H9 (cell line): ENCODE results near the gene NBEA. TPM values are rescaled to one million over a fixed set of nuclear protein-coding genes. Genes with fewer than 3 reads are reported as not detected.

Experiments used
- DNase-seq: peaks from one replicate; pipeline ENCODE4 v3.0.0-alpha.2; 2017
- H2AFZ ChIP-seq: one replicate; pipeline ENCODE4 v1.6.1; 2013; ENCODE audit warnings: mild to moderate bottlenecking, low read length, control low read depth, moderate library complexity
- H2AK5ac ChIP-seq: 2 replicates; pipeline ENCODE4 v1.6.1; 2013; ENCODE audit warnings: low read length, control low read depth, mixed read lengths; ENCODE audit not compliant: insufficient read length
- H2BK120ac ChIP-seq: one replicate; pipeline ENCODE4 v1.6.1; 2013; ENCODE audit warnings: low read depth, mild to moderate bottlenecking, low read length, control low read depth, inconsistent platforms; ENCODE audit not compliant: poor library complexity, severe bottlenecking
- H2BK12ac ChIP-seq: 2 replicates; pipeline ENCODE4 v1.6.1; 2013; ENCODE audit warnings: low read length, control low read depth, mixed read lengths, low read depth; ENCODE audit not compliant: insufficient read length
- H2BK15ac ChIP-seq: 2 replicates; pipeline ENCODE4 v1.6.1; 2013; ENCODE audit warnings: low read depth, low read length, control low read depth
- H2BK20ac ChIP-seq: one replicate; pipeline ENCODE4 v1.6.1; 2013; ENCODE audit warnings: low read depth, mild to moderate bottlenecking, low read length, control low read depth, inconsistent platforms; ENCODE audit not compliant: poor library complexity, severe bottlenecking
- H2BK5ac ChIP-seq: 2 replicates; pipeline ENCODE4 v1.6.1; 2013; ENCODE audit warnings: low read length, control low read depth, mixed read lengths; ENCODE audit not compliant: insufficient read length
- H3K14ac ChIP-seq: 2 replicates; pipeline ENCODE4 v1.6.1; 2013; ENCODE audit warnings: low read length, control low read depth; ENCODE audit not compliant: insufficient read depth
- H3K18ac ChIP-seq: 2 replicates; pipeline ENCODE4 v1.6.1; 2013; ENCODE audit warnings: low read depth, mild to moderate bottlenecking, mixed read lengths, low read length, control low read depth; ENCODE audit not compliant: insufficient read length
- H3K23ac ChIP-seq: 2 replicates; pipeline ENCODE4 v1.6.1; 2013; ENCODE audit warnings: low read length, control low read depth, mixed read lengths, low read depth; ENCODE audit not compliant: insufficient read length
- H3K23me2 ChIP-seq: 2 replicates; pipeline ENCODE4 v1.6.1; 2013; ENCODE audit warnings: low read depth, mild to moderate bottlenecking, mixed read lengths, low read length, control low read depth; ENCODE audit not compliant: insufficient read length, poor library complexity, severe bottlenecking
- H3K27ac ChIP-seq: 2 replicates; pipeline ENCODE4 v1.5.1; 2013; ENCODE audit warnings: low read length, control low read depth, mixed read lengths, low read depth; ENCODE audit not compliant: insufficient read length
- H3K27me3 ChIP-seq: 2 replicates; pipeline ENCODE4 v1.6.1; 2013; ENCODE audit warnings: low read length, control low read depth, inconsistent platforms; ENCODE audit not compliant: insufficient read depth
- H3K4ac ChIP-seq: 2 replicates; pipeline ENCODE4 v1.6.1; 2013; ENCODE audit warnings: low read depth, mild to moderate bottlenecking, control low read depth, inconsistent platforms, low read length, moderate library complexity
- H3K4me1 ChIP-seq: 2 replicates; pipeline ENCODE4 v1.6.1; 2013; ENCODE audit warnings: low read length, control low read depth, inconsistent platforms; ENCODE audit not compliant: insufficient read depth
- H3K4me2 ChIP-seq: 2 replicates; pipeline ENCODE4 v1.6.1; 2013; ENCODE audit warnings: low read length, control low read depth, mixed read lengths; ENCODE audit not compliant: insufficient read length, insufficient read depth
- H3K56ac ChIP-seq: 2 replicates; pipeline ENCODE4 v1.6.1; 2013; ENCODE audit warnings: low read depth, mild to moderate bottlenecking, mixed read lengths, low read length, control low read depth; ENCODE audit not compliant: insufficient read length
- H3K79me1 ChIP-seq: 2 replicates; pipeline ENCODE4 v1.6.1; 2013; ENCODE audit warnings: low read depth, mild to moderate bottlenecking, moderate library complexity, low read length, control low read depth, inconsistent platforms; ENCODE audit not compliant: insufficient read depth, poor library complexity, severe bottlenecking
- H3K79me2 ChIP-seq: 2 replicates; pipeline ENCODE4 v1.6.1; 2013; ENCODE audit warnings: low read length, control low read depth, inconsistent platforms; ENCODE audit not compliant: insufficient read depth
- H3K9ac ChIP-seq: 2 replicates; pipeline ENCODE4 v1.6.1; 2013; ENCODE audit warnings: low read length, control low read depth, mixed read lengths; ENCODE audit not compliant: insufficient read length; ENCODE audit errors: extremely low read depth
- H3K9me3 ChIP-seq: one replicate; pipeline ENCODE4 v1.6.1; 2013; ENCODE audit warnings: low read depth, low read length, inconsistent platforms; ENCODE audit not compliant: control insufficient read depth
- H3T11ph ChIP-seq: one replicate; pipeline ENCODE4 v1.6.1; 2013; ENCODE audit warnings: mild to moderate bottlenecking, low read length, control low read depth, inconsistent platforms
- H4K20me1 ChIP-seq: one replicate; pipeline ENCODE4 v1.6.1; 2013; ENCODE audit not compliant: control insufficient read depth, insufficient read length, insufficient read depth
- H4K5ac ChIP-seq: 2 replicates; pipeline ENCODE4 v1.6.1; 2013; ENCODE audit warnings: low read depth, mild to moderate bottlenecking, mixed read lengths, low read length, control low read depth; ENCODE audit not compliant: insufficient read length
- H4K8ac ChIP-seq: replicated peaks from 2 replicates; pipeline ENCODE4 v1.6.1; 2013; ENCODE audit warnings: low read length, control low read depth, mixed read lengths, low read depth; ENCODE audit not compliant: insufficient read length
- H4K91ac ChIP-seq: 2 replicates; pipeline ENCODE4 v1.6.1; 2013; ENCODE audit warnings: low read depth, mild to moderate bottlenecking, moderate library complexity, mixed read lengths, low read length, control low read depth; ENCODE audit not compliant: insufficient read length
- H3K27ac Mint-ChIP-seq, 3 experiments: 2 replicates in 2 of 3; 3 replicates in 1 of 3; pipeline ENCODE4 v1.8.0; 2020 to 2021; ENCODE audit warnings: mixed read lengths in 3 of 3, mild to moderate bottlenecking in 1 of 3, moderate library complexity in 1 of 3
- H3K27me3 Mint-ChIP-seq: 2 replicates; pipeline ENCODE4 v1.8.0; 2021; ENCODE audit warnings: low read depth, mild to moderate bottlenecking, moderate library complexity, mixed read lengths
- H3K36me3 Mint-ChIP-seq, 3 experiments: 2 replicates in 2 of 3; 3 replicates in 1 of 3; pipeline ENCODE4 v1.8.0; 2020 to 2021; ENCODE audit warnings: low read depth in 3 of 3, mixed read lengths in 3 of 3; ENCODE audit not compliant: insufficient read depth in 1 of 3
- H3K4me1 Mint-ChIP-seq, 2 experiments: 2 replicates each; pipeline ENCODE4 v1.8.0; 2020; ENCODE audit warnings: mixed read lengths in 2 of 2
- H3K4me3 Mint-ChIP-seq, 2 experiments: 2 replicates in 1 of 2; 3 replicates in 1 of 2; pipeline ENCODE4 v1.8.0; 2020 to 2021; ENCODE audit warnings: mild to moderate bottlenecking in 2 of 2, mixed read lengths in 2 of 2, moderate library complexity in 1 of 2
- H3K9me3 Mint-ChIP-seq, 2 experiments: 2 replicates in 1 of 2; 3 replicates in 1 of 2; pipeline ENCODE4 v1.8.0; 2020; ENCODE audit warnings: mild to moderate bottlenecking in 2 of 2, mixed read lengths in 2 of 2, moderate library complexity in 1 of 2
- WGBS: extraction: QIAGEN DNeasy Blood & Tissue Kit; methylation state at CpG from one replicate; pipeline ENCODE4 v1.1.7; 2013; ENCODE audit warnings: missing lambda C conversion rate, low lambda C conversion rate, mixed read lengths; ENCODE audit not compliant: insufficient read length; ENCODE audit errors: extremely low coverage; 5-methylcytosine and 5-hydroxymethylcytosine counted together
- total RNA-seq: library from RNA; stranded (reverse); gene quantifications from 2 replicates; pipeline ENCODE4 v1.2.1, GENCODE V29; 2021
- TF ChIP-seq, protein P1 (sequence below): fragments of 200-600 bp; sonication (generic); conservative IDR thresholded peaks from 3 replicates; pipeline ENCODE4 v1.8.0; 2021; ENCODE audit warnings: antibody characterized with exemption, mild to moderate bottlenecking

The NBEA gene
- total RNA-seq, 1 experiment from 2014 or later = 17.3 TPM

DNA sequence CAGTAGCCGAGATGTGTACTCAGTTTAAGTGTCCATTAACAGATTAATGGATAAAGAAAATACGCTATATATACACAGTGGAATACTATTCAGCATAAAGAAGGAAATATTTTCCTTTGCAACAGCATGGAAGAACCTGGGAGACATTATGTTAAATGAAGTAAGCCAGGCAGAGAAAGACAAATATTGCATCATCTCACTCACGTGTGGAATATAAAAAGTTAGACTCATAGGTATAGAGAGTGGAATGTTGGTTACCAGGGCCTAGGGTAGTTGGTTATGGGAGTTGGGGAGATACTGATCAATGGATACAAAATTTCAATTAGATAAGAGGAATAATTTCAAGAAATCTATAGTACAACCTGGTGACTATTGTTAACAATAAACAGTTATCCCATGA is 324.3 kb downstream of the NBEA start:
- TF ChIP-seq, protein P1, sequence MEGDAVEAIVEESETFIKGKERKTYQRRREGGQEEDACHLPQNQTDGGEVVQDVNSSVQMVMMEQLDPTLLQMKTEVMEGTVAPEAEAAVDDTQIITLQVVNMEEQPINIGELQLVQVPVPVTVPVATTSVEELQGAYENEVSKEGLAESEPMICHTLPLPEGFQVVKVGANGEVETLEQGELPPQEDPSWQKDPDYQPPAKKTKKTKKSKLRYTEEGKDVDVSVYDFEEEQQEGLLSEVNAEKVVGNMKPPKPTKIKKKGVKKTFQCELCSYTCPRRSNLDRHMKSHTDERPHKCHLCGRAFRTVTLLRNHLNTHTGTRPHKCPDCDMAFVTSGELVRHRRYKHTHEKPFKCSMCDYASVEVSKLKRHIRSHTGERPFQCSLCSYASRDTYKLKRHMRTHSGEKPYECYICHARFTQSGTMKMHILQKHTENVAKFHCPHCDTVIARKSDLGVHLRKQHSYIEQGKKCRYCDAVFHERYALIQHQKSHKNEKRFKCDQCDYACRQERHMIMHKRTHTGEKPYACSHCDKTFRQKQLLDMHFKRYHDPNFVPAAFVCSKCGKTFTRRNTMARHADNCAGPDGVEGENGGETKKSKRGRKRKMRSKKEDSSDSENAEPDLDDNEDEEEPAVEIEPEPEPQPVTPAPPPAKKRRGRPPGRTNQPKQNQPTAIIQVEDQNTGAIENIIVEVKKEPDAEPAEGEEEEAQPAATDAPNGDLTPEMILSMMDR = no peak
- H3K27ac ChIP-seq = no peak overlapping the region
- no peak overlapping the region for H2AK5ac ChIP-seq
- no peak overlapping the region for H2BK15ac ChIP-seq
- H2BK5ac ChIP-seq = no peak overlapping the region
- H3K23ac ChIP-seq = no peak overlapping the region
- Mint-ChIP-seq H3K4me3 (no peak overlapping the region), H3K9me3 (peaks cover 53 to 55% of the 10 kb centered on the region in 2 experiments), H3K36me3 (peaks cover 35 to 75% (median 49%) of the 10 kb centered on the region in 3 experiments), H3K27me3 (0 out of 2 replicates have a peak, but pooled peaks cover 2% of the 10 kb centered on the region), H3K27ac (no peak overlapping the region), H3K4me1 (no peaks in the 10 kb centered on the region)
- no peak overlapping the region for H3K56ac ChIP-seq
- no peak overlapping the region for H2BK12ac ChIP-seq
- no peaks in the 10 kb centered on the region for H4K20me1 ChIP-seq
- H3K23me2 ChIP-seq = no peaks in the 10 kb centered on the region
- DNase-seq = no peak
- no peak overlapping the region for H3K9ac ChIP-seq
- H3K79me1 ChIP-seq = no peaks in the 10 kb centered on the region
- H2AFZ ChIP-seq = no peak overlapping the region
- H3T11ph ChIP-seq = no peak overlapping the region
- no peak overlapping the region for H3K4ac ChIP-seq
- H3K18ac ChIP-seq = no peak overlapping the region
- H3K4me1 ChIP-seq = no peaks in the 10 kb centered on the region
- WGBS = no CpG with 5 or more reads among the region's 3 CpGs
- H4K91ac ChIP-seq = no peak overlapping the region
- no peaks in the 10 kb centered on the region for H3K79me2 ChIP-seq
- H4K5ac ChIP-seq = no peak overlapping the region
- peaks cover 6% of the 10 kb centered on the region for H3K9me3 ChIP-seq
- no peak overlapping the region for H2BK20ac ChIP-seq
- no peak overlapping the region for H2BK120ac ChIP-seq
- H4K8ac ChIP-seq = no peak overlapping the region
- H3K27me3 ChIP-seq = no peaks in the 10 kb centered on the region
- no peak overlapping the region for H3K4me2 ChIP-seq
- H3K14ac ChIP-seq = no peak overlapping the region
